ENCODE data around the gene PGAP3. TPM values are rescaled to one million over a fixed set of nuclear protein-coding genes. Genes with fewer than 3 reads are reported as not detected.
A peak's percentile ranks its signal among the peaks of the same experiment; 100 is the strongest.

Gene PGAP3
- total RNA-seq, 2 donors from 2014 or later: 22.6 to 29.3 TPM

DNA sequence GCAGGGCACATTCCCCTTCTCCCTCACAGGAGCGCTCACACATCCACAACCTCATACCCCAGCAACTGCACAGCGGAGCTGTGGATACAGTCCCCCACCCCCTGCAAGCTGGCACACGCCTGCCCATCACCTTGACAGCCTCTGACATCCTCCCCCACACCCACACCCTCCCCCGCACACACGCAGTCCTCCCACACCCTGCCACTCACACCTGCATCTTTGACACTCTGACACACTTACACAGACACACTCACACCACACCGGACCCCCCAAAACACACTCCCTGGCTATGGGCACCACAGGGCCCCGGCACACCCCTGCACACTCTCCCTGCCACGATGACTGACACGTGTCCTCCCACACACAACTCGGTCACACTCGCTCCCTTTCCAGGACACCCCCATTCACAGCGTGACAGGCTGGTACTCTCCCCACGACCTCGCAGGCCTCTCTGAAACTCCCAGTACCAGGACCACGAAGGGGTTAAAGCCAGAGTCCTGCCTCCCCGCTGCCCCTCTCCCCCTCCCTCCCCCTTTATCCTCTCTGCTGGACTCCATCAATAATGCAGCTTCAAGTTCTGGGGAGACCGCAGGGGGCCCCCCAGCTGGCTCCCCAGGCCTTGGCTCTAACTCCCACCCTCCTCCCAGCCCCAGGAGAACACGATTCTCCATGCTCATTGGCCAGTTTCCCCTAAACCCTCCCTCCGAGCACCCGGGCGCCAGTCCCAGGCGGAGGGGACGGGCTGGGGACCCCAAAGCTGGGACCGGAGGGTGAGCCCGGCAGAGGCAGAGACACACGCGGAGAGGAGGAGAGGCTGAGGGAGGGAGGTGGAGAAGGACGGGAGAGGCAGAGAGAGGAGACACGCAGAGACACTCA, 61.4 kb downstream of the PGAP3 start, which contains the start of gene PPP1R1B:
TSS of gene PPP1R1B (plus strand) at position 782 of the 876 bp plus-strand sequence. CDS start 441 bp downstream, outside the sequence.
- Mint-ChIP-seq H3K4me3 (peak within 1 kb of the TSS; percentile 61), H3K27me3 (ENCODE audit: insufficient read depth) (peaks cover 55% of the 10 kb centered on the region), H3K9me3 (no peaks in the 10 kb centered on the region), H3K27ac (no peak within 1 kb of the TSS), H3K4me1 (peaks cover 20% of the 10 kb centered on the region), H3K36me3 (ENCODE audit: low read depth) (no peaks in the 10 kb centered on the region)
- TF ChIP-seq, protein P1, sequence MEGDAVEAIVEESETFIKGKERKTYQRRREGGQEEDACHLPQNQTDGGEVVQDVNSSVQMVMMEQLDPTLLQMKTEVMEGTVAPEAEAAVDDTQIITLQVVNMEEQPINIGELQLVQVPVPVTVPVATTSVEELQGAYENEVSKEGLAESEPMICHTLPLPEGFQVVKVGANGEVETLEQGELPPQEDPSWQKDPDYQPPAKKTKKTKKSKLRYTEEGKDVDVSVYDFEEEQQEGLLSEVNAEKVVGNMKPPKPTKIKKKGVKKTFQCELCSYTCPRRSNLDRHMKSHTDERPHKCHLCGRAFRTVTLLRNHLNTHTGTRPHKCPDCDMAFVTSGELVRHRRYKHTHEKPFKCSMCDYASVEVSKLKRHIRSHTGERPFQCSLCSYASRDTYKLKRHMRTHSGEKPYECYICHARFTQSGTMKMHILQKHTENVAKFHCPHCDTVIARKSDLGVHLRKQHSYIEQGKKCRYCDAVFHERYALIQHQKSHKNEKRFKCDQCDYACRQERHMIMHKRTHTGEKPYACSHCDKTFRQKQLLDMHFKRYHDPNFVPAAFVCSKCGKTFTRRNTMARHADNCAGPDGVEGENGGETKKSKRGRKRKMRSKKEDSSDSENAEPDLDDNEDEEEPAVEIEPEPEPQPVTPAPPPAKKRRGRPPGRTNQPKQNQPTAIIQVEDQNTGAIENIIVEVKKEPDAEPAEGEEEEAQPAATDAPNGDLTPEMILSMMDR (conservative IDR thresholded peaks at IDR 0.05): no peak
- Histone ChIP-seq H3K4me3 (ENCODE audit: low read length) (peak within 1 kb of the TSS; percentile 81), H3K27ac (ENCODE audit: low read depth, low read length) (no peak within 1 kb of the TSS), H3K4me1 (ENCODE audit: control insufficient read depth, insufficient read depth, low read length) (peaks cover 10% of the 10 kb centered on the region), H3K27me3 (ENCODE audit: control insufficient read depth, insufficient read depth, low read length, poor library complexity, severe bottlenecking) (peaks cover 46% of the 10 kb centered on the region), H3K9me3 (ENCODE audit: control insufficient read depth, low read length) (no peaks in the 10 kb centered on the region), H3K36me3 (ENCODE audit: control insufficient read depth, insufficient read depth, low read length) (no peaks in the 10 kb centered on the region), H3K9ac (ENCODE audit: extremely low read depth, low read length, poor library complexity, severe bottlenecking) (no peak within 1 kb of the TSS)
- peak; percentile 86 for DNase-seq
- whole genome bisulfite sequencing, 2 experiments (ENCODE audit: insufficient coverage in 1 of 2, insufficient read length in 1 of 2): 17 to 23% methylated on average over 14 to 29 of the region's 29 CpGs

DNA sequence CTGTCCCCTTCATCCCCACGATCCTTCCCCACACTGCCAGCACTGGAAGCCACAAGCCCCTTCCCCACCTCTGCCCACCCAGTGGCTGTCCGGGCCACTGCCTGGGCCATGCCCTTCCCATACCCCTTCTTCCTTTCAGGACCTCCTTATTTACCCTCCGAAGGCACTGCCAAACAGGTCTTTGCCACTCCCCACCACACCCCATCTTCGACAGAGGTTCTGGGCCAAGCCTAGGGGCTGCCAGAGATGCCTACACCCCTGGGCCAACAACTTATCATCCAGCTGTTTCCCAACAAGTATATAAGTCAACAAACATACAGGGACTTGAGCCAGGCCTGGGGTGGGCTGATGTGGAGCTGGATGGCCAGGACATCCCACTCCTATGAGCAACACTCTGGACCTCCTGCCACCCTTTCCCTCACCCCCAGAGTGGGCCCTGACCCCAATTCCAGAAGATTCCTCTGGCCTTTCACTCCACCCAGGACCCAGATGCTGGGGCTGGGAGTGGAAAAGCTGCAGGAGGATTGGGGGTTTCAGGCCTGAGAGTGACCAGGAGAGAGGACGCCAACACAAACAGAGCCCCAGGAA, 62.6 kb downstream of the PGAP3 start:
- Histone ChIP-seq H3K9me3 (ENCODE audit: control insufficient read depth, low read length) (no peaks in the 10 kb centered on the region), H3K9ac (ENCODE audit: extremely low read depth, low read length, poor library complexity, severe bottlenecking) (no peak overlapping the region), H3K27ac (ENCODE audit: low read depth, low read length) (no peak overlapping the region), H3K27me3 (ENCODE audit: control insufficient read depth, insufficient read depth, low read length, poor library complexity, severe bottlenecking) (peaks cover 57% of the 10 kb centered on the region), H3K4me3 (ENCODE audit: low read length) (no peak overlapping the region), H3K36me3 (ENCODE audit: control insufficient read depth, insufficient read depth, low read length) (no peaks in the 10 kb centered on the region), H3K4me1 (ENCODE audit: control insufficient read depth, insufficient read depth, low read length) (peaks cover 10% of the 10 kb centered on the region)
- H3K4me3 Mint-ChIP-seq: peak overlapping the region; percentile 61
- no peak overlapping the region for H3K27ac Mint-ChIP-seq
- H3K9me3 Mint-ChIP-seq: no peaks in the 10 kb centered on the region
- peaks cover 66% of the 10 kb centered on the region for H3K27me3 Mint-ChIP-seq (ENCODE audit: insufficient read depth)
- 75 to 93% methylated on average over 3 to 4 of the region's 5 CpGs for WGBS, 2 experiments (ENCODE audit: insufficient coverage in 1 of 2, insufficient read length in 1 of 2)
- no peak for DNase-seq
- TF ChIP-seq, protein P1 (conservative IDR thresholded peaks at IDR 0.05): no peak
- H3K36me3 Mint-ChIP-seq (ENCODE audit: low read depth): no peaks in the 10 kb centered on the region
- H3K4me1 Mint-ChIP-seq: peaks cover 15% of the 10 kb centered on the region

DNA sequence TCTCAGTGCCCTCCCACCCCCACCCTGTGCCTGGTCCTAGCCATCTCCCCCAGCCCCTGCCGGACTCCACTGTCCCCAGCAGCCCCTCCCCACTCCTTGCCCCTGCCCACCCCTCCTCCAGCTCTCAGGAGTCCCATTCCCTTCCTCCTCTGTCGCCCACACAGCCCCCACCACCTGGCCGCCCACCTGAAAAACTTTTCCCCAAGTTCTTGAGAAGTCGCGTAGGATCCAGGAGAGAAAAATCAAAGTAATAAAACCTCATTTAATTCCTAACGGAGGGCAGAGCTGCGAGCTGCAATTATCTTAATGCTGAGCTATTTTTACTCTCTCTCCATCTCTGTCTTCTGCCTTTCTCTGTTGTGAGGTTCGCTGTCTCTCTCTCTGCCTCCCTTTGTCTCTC, 63.5 kb downstream of the PGAP3 start:
- no peaks in the 10 kb centered on the region for H3K9me3 Mint-ChIP-seq
- H3K27me3 ChIP-seq (ENCODE audit: control insufficient read depth, insufficient read depth, low read length, poor library complexity, severe bottlenecking): peaks cover 65% of the 10 kb centered on the region
- H3K9me3 ChIP-seq (ENCODE audit: control insufficient read depth, low read length): no peaks in the 10 kb centered on the region
- H3K36me3 ChIP-seq (ENCODE audit: control insufficient read depth, insufficient read depth, low read length): no peaks in the 10 kb centered on the region
- 74 to 81% methylated on average over 7 to 8 of the region's 8 CpGs for WGBS, 2 experiments (ENCODE audit: insufficient coverage in 1 of 2, insufficient read length in 1 of 2)
- H3K27ac ChIP-seq (ENCODE audit: low read depth, low read length): no peak overlapping the region
- DNase-seq: no peak
- H3K4me1 Mint-ChIP-seq: peaks cover 15% of the 10 kb centered on the region
- no peaks in the 10 kb centered on the region for H3K36me3 Mint-ChIP-seq (ENCODE audit: low read depth)
- no peak overlapping the region for H3K9ac ChIP-seq (ENCODE audit: extremely low read depth, low read length, poor library complexity, severe bottlenecking)
- H3K4me3 ChIP-seq (ENCODE audit: low read length): no peak overlapping the region
- H3K4me3 Mint-ChIP-seq: no peak overlapping the region
- H3K27ac Mint-ChIP-seq: no peak overlapping the region
- peaks cover 76% of the 10 kb centered on the region for H3K27me3 Mint-ChIP-seq (ENCODE audit: insufficient read depth)
- TF ChIP-seq, protein P1 (conservative IDR thresholded peaks at IDR 0.05): no peak
- peaks cover 10% of the 10 kb centered on the region for H3K4me1 ChIP-seq (ENCODE audit: control insufficient read depth, insufficient read depth, low read length)
